ENCODE measurements around the gene RHOA. TPM values are rescaled to one million over a fixed set of nuclear protein-coding genes. Genes with fewer than 3 reads are reported as not detected.
A peak's percentile ranks its signal among the peaks of the same experiment; 100 is the strongest.

Gene RHOA
- total RNA-seq, 1 experiment from 2014 or later, result 348 TPM

- intact Hi-C loops (cut with micrococcal nuclease; ENCODE audit: unreplicated experiment), result no loop called here
- no peak overlapping the region for H3K4me3 Mint-ChIP-seq (ENCODE audit: unreplicated experiment)
- DNase-seq, result no peak
- H3K27me3 Mint-ChIP-seq (ENCODE audit: insufficient read depth, unreplicated experiment), result no peaks in the 10 kb centered on the region
- H3K27me3 ChIP-seq (replicated peaks; ENCODE audit: control insufficient read depth, insufficient read depth, low read length), result no peaks in the 10 kb centered on the region
- no peak overlapping the region for H3K4me3 ChIP-seq (ENCODE audit: low read depth, low read length)
- BruUV-seq (replicated peaks), result no TSS peak
- H3K9me3 ChIP-seq, result no peaks in the 10 kb centered on the region
- H3K36me3 ChIP-seq (ENCODE audit: control insufficient read depth, insufficient read depth, low read length), result peaks cover 3% of the 10 kb centered on the region
- peaks cover 23% of the 10 kb centered on the region for H3K4me1 ChIP-seq
- ChIA-PET CTCF (interaction anchor here (0.6 kb wide), 1 partner anchor 343 kb away, joined by 5 read pairs; no protein-coding TSS in a partner anchor), POLR2A (no interaction called here)
- peak overlapping the region; percentile 9 for H3K27ac Mint-ChIP-seq (ENCODE audit: unreplicated experiment)
- H3K4me1 Mint-ChIP-seq (ENCODE audit: low read depth, unreplicated experiment), result peaks cover 15% of the 10 kb centered on the region
- H3K36me3 Mint-ChIP-seq (ENCODE audit: insufficient read depth, unreplicated experiment), result peaks cover 61% of the 10 kb centered on the region
- no peaks in the 10 kb centered on the region for H3K9me3 Mint-ChIP-seq (ENCODE audit: unreplicated experiment)
- no peak for TF ChIP-seq CTCF (IDR thresholded peaks at IDR 0.05; ENCODE audit: insufficient read depth in 1 of 2, low read depth in 1 of 2, low read length in 1 of 2, severe bottlenecking in 1 of 2, unreplicated experiment in 1 of 2)
These were observed 58.8 kb downstream of the RHOA start for GRCh38 chr3:49352890-49353421.

GRCh38 chr3:49352281-49352680, 59.5 kb downstream of the RHOA start:
- H3K27me3 ChIP-seq (replicated peaks; ENCODE audit: control insufficient read depth, insufficient read depth, low read length), result no peaks in the 10 kb centered on the region
- Mint-ChIP-seq H3K27me3 (ENCODE audit: insufficient read depth, unreplicated experiment) (no peaks in the 10 kb centered on the region), H3K9me3 (ENCODE audit: unreplicated experiment) (no peaks in the 10 kb centered on the region), H3K4me3 (ENCODE audit: unreplicated experiment) (no peak overlapping the region), H3K36me3 (ENCODE audit: insufficient read depth, unreplicated experiment) (peaks cover 54% of the 10 kb centered on the region), H3K4me1 (ENCODE audit: low read depth, unreplicated experiment) (peaks cover 15% of the 10 kb centered on the region), H3K27ac (ENCODE audit: unreplicated experiment) (peak overlapping the region; percentile 76)
- ChIA-PET CTCF (interaction anchor here (2.4 kb wide), 1 partner anchor 12 kb away, joined by 14 read pairs; the partner anchor contains the start of gene USP4), POLR2A (interaction anchor here (4.0 kb wide), 1 partner anchor 12 kb away, joined by 21 read pairs; the partner anchor contains the start of gene USP4)
- no peak overlapping the region for H3K4me3 ChIP-seq (ENCODE audit: low read depth, low read length)
- intact Hi-C loops (cut with micrococcal nuclease; ENCODE audit: unreplicated experiment), result no loop called here
- H3K4me1 ChIP-seq, result peaks cover 23% of the 10 kb centered on the region
- no peak for DNase-seq
- peaks cover 3% of the 10 kb centered on the region for H3K36me3 ChIP-seq (ENCODE audit: control insufficient read depth, insufficient read depth, low read length)
- no TSS peak for BruUV-seq (replicated peaks)
- no peak for TF ChIP-seq CTCF (IDR thresholded peaks at IDR 0.05; ENCODE audit: insufficient read depth in 1 of 2, low read depth in 1 of 2, low read length in 1 of 2, severe bottlenecking in 1 of 2, unreplicated experiment in 1 of 2)
- H3K9me3 ChIP-seq, result no peaks in the 10 kb centered on the region

GRCh38 chr3:49351521-49352011, 60.2 kb downstream of the RHOA start:
- H3K4me3 Mint-ChIP-seq (ENCODE audit: unreplicated experiment), result peak overlapping the region; percentile 45
- Histone ChIP-seq H3K36me3 (ENCODE audit: control insufficient read depth, insufficient read depth, low read length) (peaks cover 3% of the 10 kb centered on the region), H3K4me3 (ENCODE audit: low read depth, low read length) (no peak overlapping the region), H3K9me3 (no peaks in the 10 kb centered on the region), H3K4me1 (peaks cover 23% of the 10 kb centered on the region), H3K27me3 (replicated peaks; ENCODE audit: control insufficient read depth, insufficient read depth, low read length) (no peaks in the 10 kb centered on the region)
- ChIA-PET POLR2A (interaction anchor here (4.0 kb wide), 1 partner anchor 12 kb away, joined by 21 read pairs; the partner anchor contains the start of gene USP4), CTCF (interaction anchor here (0.6 to 2.4 kb wide), 2 partner anchors 12 to 503 kb away, joined by 8 to 14 read pairs; partner anchors contain the start of gene USP4)
- DNase-seq, result no peak
- no peak for TF ChIP-seq CTCF (IDR thresholded peaks at IDR 0.05; ENCODE audit: insufficient read depth in 1 of 2, low read depth in 1 of 2, low read length in 1 of 2, severe bottlenecking in 1 of 2, unreplicated experiment in 1 of 2)
- intact Hi-C loops (cut with micrococcal nuclease; ENCODE audit: unreplicated experiment), result no loop called here
- BruUV-seq (replicated peaks), result no TSS peak
- no peaks in the 10 kb centered on the region for H3K27me3 Mint-ChIP-seq (ENCODE audit: insufficient read depth, unreplicated experiment)
- peak overlapping the region; percentile 76 for H3K27ac Mint-ChIP-seq (ENCODE audit: unreplicated experiment)
- peaks cover 15% of the 10 kb centered on the region for H3K4me1 Mint-ChIP-seq (ENCODE audit: low read depth, unreplicated experiment)
- H3K9me3 Mint-ChIP-seq (ENCODE audit: unreplicated experiment), result no peaks in the 10 kb centered on the region
- peaks cover 50% of the 10 kb centered on the region for H3K36me3 Mint-ChIP-seq (ENCODE audit: insufficient read depth, unreplicated experiment)
